ENCODE measurements around the gene HTR5A.

The HTR5A gene

DNA sequence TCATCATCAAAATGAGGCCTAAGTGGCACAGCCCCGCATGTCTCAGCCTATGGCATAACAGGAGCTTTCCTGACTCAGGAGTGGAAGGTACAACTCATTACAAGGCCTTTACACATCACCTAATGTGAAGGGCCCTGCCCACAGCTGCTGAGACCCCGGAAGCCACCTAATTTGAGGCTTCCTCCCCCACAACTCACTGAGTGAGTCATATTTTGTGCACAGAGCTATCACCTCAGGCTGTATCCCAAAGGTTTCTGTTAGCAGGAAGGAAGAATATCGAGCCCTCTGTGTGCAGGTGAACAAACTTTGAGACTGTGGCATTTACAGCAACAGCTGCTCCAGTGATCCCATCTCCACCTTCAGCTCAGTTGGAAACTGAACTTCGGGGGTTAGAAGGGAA, 20.6 kb downstream of the HTR5A start:
- DNase-seq (ENCODE audit: low read depth), result no peak

DNA sequence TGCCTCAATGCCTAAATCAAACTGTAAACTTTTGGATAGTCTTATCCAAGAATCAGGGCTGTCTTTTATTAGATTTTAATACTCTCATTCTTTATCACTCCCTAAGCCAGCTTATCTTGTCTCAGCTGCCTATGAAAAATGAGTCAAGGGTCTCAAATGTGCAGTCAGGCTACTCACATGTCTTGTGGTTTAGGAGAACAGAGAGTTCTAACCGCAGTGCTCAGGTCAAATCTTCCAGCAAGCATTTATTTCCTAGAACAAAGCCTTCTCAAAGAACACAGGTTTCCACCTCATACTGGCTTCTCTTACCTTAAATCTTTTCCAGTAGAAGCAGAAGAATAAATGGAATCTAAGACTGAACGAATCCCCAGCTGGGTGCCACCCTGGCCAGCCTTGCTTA, 23.5 kb downstream of the HTR5A start:
- DNase-seq (ENCODE audit: low read depth), result no peak

DNA sequence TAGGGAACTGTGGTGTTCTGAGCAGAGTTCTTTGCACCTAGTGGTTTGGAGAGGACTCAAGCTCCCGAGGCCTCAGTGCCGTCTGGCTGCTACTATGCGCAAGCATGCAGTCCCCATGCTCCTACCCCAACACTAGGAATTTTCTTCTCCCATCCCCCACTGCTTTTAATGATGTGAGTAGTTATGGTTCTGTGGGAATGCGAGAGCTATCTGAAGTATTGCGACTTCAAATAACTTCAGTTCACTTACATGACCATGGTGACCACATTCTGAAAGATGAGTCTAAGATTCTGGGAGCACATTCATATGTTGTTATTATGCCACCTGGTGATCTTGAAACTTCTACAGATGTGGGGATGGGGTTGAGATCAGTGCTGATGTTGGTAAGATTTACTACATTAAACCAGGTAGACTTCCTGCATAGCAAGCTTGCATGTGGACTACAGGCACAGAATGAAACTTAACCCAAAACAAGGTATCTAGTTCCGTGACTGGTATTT, 24.6 kb downstream of the HTR5A start:
- no peak for DNase-seq (ENCODE audit: low read depth)

DNA sequence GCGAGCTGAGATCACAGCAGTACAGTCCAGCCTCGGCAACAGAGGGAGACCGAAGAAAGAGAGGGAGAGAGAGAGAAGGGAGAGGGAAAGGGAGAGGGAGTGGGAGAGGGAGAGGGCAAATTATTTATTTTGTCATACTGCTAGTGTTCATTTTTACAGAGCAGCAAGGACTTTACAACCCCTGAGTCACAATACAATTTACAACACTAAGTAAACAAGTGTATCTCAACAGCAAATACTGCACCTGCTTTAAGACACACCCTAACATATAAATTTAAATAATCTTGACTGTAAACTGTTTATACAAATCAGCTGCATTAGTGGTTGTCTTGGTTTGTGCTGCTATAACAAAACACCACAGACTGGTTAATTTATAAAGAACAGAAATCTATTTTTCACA, 27.2 kb downstream of the HTR5A start:
- DNase-seq (ENCODE audit: low read depth), result no peak

DNA sequence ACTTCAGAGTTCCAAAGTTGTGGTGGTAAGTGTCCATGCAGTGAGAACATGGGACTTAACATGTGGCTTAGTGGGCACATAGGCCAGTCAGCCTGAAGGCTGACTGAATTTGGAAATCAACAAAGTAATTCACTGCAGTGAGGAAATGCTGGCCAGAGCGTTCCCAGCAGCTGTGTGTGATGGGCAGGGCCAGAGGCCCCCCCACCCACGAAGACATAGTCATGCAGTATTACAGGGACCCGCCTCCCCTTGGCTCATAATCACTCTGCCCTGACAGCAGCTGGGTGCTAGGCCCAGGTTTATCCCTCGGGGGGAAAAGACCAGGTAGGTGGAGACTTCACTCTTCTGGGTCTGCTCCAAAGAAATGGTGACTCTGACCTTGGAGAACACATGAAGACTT, 33.7 kb downstream of the HTR5A start:
- no peak for DNase-seq (ENCODE audit: low read depth)

DNA sequence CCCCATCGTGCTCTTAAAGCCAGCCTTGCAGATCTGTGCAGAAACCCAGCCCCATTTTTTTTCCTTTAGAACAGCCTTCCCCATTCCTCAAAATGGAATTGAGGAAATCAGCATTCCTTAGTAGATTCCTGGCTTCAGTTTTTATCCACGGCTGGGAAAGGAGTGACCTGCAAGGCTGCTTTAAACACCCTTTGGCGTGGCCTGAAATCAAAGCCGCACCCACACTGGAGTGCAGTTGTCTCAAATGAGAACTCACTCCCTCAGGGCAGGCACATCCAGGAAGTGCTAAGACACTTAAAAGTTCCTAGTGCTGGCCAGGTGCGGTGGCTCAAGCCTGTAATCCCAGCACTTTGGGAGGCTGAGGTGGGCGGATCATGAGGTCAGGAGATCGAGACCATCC, 34.8 kb downstream of the HTR5A start:
- DNase-seq (ENCODE audit: low read depth), result no peak

DNA sequence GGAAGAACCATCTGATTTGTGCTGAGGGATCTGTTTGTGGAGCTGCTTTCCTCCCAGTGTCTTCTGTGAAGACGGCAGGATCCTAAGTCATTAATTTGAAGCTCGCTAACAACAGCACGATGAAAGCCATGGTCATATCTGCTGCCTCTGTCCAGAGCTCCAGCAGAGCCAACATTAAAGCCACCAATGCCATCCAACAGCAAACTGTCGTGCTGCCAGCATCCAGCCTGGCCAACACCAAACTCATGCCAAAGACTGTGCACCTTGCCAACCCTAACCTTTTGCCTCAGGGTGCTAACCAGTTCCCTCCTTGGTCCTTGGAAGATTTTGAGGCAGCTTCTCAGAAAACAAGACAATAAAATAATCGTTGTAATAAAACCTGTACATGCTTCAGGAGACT, 36.2 kb downstream of the HTR5A start:
- no peak for DNase-seq (ENCODE audit: low read depth)

DNA sequence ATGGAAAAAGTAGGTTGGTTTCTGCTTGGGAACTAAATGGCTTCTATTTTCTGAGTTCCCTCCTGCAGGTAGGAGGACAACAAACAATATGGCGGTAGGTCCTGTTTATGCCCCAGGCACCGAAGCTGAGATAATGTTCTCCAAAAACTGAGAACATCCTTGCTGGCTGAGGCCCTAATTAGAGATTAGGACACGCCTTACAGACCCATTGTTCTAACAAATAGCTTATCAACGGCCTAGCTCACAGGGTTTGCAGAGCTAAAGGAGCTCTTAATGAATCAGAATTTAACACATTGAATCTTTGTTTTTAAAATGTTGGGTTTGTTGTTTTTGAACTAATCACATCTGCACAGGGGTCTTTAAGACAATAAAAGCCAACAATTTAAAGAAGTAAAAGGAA, 37.0 kb downstream of the HTR5A start:
- no peak for DNase-seq (ENCODE audit: low read depth)

DNA sequence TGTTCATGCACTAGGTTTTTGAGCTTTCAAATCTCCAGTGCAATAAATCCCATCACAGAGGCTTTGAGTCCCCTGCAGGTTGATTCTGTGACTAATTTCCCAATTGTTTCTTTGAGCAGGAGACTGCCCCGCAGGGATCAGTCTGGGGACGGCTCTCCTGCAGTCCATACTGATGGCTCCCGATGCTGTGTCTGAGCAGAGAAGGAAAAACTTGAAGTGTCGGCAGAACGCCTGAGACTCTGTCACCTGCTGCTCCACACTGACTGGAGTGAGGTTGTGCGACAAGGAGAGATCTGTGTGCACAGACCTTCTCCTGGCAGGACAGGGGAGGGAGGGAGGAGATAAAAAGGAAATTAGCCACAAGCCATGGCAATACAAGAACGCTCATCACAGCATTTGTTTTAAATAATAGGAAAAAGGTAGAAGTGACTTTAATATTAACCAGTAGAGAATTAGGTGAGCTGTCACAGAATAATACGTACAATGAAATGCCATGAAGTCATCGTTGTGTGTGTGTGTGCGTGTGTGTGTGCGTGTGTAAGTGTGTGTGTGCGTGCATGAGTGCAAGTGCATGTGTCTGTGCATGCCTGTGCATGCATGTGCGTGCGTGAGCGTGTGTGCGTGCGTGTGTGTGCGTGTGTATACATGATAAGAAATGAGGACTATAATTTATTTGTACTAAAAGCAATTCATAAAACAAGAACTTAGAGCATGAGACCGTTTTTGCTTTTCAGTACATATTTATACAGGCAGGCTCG, 38.2 kb downstream of the HTR5A start:
- no peak for DNase-seq (ENCODE audit: low read depth)

DNA sequence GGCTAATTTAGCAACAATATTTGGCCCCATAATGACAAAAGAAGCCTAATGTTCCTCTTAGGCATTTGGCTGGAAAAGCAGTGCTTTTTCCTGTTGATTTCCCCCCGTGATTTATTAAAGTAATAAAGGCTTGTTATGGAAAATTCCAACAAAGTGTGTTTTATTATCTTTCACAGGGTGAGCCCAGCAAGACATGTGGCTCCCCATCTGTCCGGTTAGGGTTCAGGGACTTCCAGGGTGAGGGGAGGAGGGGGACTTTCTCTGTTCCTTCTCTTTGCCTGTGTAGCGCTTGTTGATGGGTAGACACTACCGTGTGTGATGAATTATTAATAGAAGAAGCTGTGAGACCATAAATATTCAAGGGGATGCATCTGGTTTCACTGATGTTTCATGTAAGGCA, 39.0 kb downstream of the HTR5A start:
- DNase-seq (ENCODE audit: low read depth), result no peak

DNA sequence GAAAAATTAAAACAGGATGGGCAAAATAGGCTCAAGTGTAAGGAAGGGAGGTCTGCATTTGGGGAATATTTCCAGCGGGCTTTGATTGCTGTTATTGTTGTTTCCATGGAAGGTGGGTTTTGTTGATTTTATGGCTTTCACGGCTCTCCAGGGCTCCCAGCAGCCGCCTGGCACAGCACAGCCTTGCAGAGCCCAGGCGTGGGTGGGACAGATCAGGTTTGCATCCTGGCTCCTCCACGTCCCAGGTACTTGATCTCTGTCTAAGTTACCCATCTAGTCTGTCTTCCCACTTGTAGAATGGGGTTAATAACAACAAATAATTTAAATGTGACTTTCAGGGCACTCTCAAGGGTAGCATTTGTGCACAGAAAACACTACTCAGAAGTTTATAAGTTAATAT, 45.2 kb downstream of the HTR5A start:
- no peak for DNase-seq (ENCODE audit: low read depth)

DNA sequence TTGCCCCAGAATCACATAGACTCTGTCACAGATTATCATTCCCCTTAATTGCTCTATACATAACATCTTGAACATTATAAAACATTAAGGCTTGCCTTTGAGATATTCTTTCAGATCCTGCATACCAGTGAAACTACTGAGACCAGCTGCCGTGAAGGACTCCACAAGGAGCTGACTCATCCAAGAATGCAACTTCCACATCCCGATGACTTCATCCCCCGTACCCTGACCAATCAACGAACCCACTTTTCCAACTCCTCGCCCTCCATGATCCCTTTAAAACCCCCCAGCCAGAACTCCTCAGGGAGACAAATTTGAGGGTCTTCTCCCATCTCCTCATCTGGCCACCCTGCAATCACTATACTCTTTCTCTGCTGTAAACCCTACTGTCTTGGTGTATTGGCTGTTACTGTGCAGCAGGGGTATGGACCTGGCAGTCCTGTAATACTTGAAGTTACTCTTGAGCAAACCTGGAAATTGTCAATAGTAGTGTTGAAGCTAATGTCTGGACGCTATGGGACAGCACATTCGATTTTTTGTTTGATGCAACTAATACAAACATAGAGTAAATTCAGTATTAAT, 49.8 kb downstream of the HTR5A start:
- no peak for DNase-seq (ENCODE audit: low read depth)

DNA sequence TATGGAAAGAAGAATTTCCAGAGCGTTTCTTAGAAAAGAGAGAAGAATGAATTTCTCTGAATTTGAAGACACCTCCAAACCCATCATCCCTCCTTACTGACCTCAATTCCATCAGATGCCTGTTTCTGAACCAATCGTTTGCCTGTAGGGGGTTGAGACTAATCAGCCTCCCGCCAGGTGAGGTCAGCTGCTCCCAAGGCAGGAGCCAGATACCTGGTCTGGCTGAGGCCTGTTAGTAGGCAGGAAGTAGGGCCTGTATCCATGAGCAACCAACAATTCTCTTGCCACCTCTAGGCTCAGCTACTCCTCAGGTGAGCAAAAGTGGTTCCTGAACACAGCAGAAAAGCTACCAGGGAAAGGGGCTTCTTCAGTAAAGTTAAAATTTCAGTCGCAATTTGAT, 50.3 kb downstream of the HTR5A start:
- no peak for DNase-seq (ENCODE audit: low read depth)

DNA sequence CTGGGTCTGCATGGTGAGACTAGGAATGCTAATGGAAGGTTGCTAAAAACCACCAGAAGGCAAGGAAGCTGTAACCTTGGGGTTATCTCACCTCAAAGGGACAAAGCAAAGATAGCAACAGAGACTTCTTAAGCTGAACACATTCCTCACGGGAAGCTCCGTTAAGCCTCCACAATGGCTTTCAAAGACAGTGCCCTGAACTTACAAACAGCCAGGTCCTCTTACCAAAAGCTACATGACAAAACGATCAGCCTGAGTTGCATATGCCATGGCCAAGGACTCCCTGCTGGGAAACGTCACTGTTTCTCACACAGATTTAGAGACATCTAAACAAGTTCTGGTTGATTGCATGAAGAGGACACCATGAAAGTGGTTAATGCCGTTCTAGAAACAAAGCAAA, 52.7 kb downstream of the HTR5A start:
- no peak for DNase-seq (ENCODE audit: low read depth)

DNA sequence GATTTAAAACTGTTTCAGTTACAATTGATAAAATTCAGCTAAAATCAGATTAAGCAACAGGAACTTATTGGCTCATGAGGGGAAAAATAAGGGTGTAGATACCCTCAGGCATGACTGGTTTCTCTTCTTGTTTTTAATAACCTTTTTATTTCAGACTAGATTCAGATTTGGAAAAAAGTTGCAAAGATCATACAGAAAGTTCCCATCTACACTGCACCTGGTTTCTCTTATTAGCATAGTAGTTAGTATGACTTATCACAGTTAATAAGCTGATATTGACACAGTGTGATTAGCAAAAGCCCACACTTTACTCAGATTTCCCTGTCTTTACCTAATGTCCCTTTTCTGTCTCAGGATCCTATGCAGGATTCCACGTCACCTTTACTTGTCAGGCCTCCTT, 53.3 kb downstream of the HTR5A start:
- no peak for DNase-seq (ENCODE audit: low read depth)

DNA sequence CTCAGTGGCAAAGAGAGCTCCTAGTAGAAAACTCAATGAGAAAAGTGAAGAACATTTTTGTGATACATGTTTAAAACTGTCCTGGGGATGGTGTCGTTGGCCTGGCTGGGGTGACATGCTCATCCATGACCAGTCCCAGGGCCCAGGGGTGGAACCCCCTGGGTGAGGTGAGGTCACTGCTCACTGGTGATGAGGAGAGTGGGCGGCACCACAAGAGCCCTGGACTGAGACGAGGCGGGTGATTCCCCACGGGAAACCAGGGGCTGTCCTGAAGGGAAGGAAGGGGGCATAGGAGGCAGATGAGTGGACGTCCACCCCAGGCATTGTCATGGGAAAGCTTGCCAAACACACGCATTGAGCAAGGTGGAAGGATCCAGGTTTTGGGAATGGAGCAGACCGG, 54.6 kb downstream of the HTR5A start:
- no peak for DNase-seq (ENCODE audit: low read depth)

DNA sequence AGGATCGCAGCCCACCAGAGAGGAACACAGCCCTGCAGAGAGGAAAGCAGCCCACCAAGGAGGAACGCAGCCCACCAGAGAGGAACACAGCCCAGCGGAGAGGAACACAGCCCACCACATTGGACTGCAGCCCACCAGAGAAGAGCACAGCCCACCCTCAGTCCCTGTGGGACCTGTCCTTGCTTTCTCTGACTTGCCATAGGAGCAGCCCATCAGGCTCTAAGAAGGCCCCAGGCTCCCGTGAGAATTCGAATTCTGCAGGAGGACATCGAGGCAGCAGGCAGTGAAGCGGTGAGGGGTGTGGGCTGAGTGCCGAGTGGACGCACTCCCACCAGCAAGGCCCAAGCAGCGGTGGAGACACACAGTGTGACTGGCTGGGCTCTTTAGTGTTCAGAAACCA, 59.1 kb downstream of the HTR5A start:
- no peak for DNase-seq (ENCODE audit: low read depth)

DNA sequence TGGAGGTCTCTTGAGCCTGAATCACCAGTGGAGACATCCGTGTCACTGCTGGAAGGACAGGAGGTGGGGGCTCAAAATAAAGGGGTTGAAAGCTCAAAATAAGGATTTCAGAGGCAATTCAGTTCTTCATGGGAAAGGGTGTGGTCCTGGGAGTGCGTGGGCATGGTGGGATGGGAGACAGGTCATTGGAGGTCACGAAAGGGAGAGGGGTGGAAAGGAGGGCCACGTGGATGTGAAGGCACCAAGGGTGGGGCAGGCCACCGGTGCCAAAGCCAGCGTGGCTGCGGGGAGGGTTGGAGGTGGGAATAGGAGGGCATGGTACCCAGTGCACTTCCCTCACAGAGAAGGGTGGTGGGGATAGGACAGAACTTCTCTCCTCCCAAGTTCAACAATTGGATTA, 59.7 kb downstream of the HTR5A start:
- DNase-seq (ENCODE audit: low read depth), result no peak

DNA sequence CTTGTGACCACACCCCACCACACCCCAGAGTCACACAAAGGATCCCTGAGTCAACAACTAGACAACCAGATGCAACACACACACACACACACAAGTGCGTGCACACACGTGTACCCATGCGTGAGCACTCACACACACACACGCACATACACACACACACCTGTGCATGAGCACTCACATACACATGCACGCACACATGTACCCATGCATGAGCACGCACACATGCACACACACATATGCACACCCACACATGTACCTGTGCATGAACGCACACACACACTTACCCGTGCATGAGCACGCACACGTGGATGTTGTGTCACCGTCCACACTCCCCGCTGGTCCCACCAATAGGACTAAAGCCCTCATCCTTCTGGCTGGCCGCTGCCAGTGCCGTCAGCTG, 60.4 kb downstream of the HTR5A start:
- no peak for DNase-seq (ENCODE audit: low read depth)

DNA sequence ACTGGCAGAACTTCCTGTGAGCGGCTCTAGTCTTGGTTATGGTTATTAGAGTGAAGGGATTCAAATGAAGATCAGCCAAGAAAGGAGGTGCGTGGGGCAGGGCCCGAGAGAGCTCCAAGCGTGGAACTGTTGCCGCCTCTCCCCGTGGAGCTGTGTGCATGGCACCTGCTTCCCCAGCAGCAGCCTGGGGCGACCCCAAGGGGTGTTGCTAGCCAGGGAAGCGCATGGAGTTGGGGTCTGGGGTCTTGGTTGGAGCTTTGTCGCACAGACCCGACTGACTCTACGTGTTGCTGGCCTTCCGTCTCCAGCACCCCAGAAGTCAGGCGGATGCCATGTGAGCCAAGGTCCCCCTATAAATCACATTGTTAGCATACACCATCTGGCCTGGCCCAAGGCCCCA, 61.0 kb downstream of the HTR5A start:
- DNase-seq (ENCODE audit: low read depth), result no peak

DNA sequence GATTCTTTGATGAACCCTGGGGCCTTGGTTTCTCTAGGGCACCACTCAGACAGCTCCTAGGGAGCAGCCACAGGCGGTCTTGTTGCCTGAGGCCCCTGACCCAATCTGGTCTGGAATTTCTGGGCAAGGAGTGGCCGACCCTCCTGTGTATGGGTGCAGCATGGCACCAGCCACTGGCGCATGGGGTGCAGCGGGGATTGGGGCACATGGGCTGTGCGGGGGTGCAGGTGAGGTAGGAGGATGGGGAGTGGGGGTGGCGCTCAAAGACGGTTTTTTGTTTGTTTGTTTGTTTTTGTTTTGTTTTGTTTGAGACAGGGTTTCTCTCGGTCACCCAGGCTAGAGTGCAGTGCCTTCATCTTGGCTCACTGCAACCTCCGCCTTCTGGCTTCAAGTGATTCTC, 62.3 kb downstream of the HTR5A start:
- no peak for DNase-seq (ENCODE audit: low read depth)

DNA sequence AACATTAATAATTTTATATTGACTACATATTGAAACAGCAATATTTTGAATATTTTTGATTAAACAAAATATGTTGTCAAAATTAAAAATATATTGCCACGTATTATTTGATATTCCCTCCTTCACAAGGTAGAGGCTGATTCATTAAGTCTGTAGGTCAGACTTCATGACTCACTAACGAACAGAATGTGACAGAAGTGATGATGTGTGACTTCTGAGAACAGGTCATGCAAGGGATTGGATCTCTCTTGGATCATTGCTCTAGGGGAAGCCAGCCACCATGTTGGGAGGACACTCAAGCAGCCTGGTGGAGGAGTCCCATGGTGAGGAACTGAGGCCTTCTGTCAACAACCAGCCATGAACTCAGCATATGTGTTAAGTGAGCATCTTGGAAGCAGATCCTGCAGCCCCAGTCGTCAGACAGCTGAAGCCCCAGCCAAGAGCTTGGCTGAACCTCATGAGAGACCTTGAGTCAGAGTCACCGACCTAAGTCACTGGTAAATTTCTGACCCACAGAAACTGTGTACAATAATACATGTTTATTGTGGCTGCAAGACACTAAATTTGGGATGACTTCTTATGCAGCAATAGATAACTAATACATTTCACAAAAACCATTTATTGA, 66.6 kb downstream of the HTR5A start:
- DNase-seq (ENCODE audit: low read depth), result no peak

Data from fibroblast of gingiva (primary cell).